SH-SY5Y (cell line): ENCODE measurements around the gene HOMER1.

ENCODE experiments used
- GATA2 ChIP-seq: IDR thresholded peaks from 2 replicates; pipeline ENCODE4 v1.6.1; 2011; ENCODE audit warnings: mild to moderate bottlenecking, low read depth, low read length
- GATA3 ChIP-seq: IDR thresholded peaks from 2 replicates; pipeline ENCODE4 v1.6.1; 2011; ENCODE audit warnings: low read depth, mild to moderate bottlenecking, low read length, moderate library complexity

GRCh38 chr5:79546782-79547428 is 33.0 kb upstream of the HOMER1 start:
- TF ChIP-seq GATA2 (no peak), GATA3 (no peak)
